ENCODE measurements around the gene ASPHD2.

ASPHD2 gene

GRCh38 chr22:26446808-26447515 is 17.9 kb downstream of the ASPHD2 start:
- DNase-seq = no peak

GRCh38 chr22:26447584-26448329 is 18.7 kb downstream of the ASPHD2 start:
- DNase-seq = no peak

GRCh38 chr22:26448334-26448733 is 19.3 kb downstream of the ASPHD2 start:
- DNase-seq = no peak

- no peak for DNase-seq
These were observed 19.9 kb downstream of the ASPHD2 start for GRCh38 chr22:26448941-26449340.

GRCh38 chr22:26450453-26451185 is 21.6 kb downstream of the ASPHD2 start:
- no peak for DNase-seq

- no peak for DNase-seq
These were observed 23.4 kb downstream of the ASPHD2 start for GRCh38 chr22:26452236-26453016.

- DNase-seq = no peak
These were observed 24.2 kb downstream of the ASPHD2 start for GRCh38 chr22:26453216-26453615.

- DNase-seq = no peak
These were observed 24.9 kb downstream of the ASPHD2 start for GRCh38 chr22:26453812-26454500.

- DNase-seq = no peak
These were observed 28.7 kb downstream of the ASPHD2 start for GRCh38 chr22:26457661-26458272.

GRCh38 chr22:26460202-26460601 is 31.1 kb downstream of the ASPHD2 start:
- DNase-seq = no peak

GRCh38 chr22:26461188-26461810 is 32.2 kb downstream of the ASPHD2 start:
- DNase-seq = peak in 2 of 5 experiments; percentile 16

GRCh38 chr22:26462051-26462450 is 33.0 kb downstream of the ASPHD2 start:
- no peak for DNase-seq

GRCh38 chr22:26462641-26463040 is 33.6 kb downstream of the ASPHD2 start:
- no peak for DNase-seq

- no peak for DNase-seq
These were observed 34.1 kb downstream of the ASPHD2 start for GRCh38 chr22:26463101-26463661.

- DNase-seq = no peak
These were observed 34.6 kb downstream of the ASPHD2 start for GRCh38 chr22:26463688-26464087.

GRCh38 chr22:26464312-26464711 is 35.3 kb downstream of the ASPHD2 start:
- DNase-seq = no peak

GRCh38 chr22:26466196-26466595 is 37.1 kb downstream of the ASPHD2 start:
- no peak for DNase-seq

- DNase-seq = no peak
These were observed 41.7 kb downstream of the ASPHD2 start for GRCh38 chr22:26470807-26471206.

GRCh38 chr22:26471522-26471921 is 42.5 kb downstream of the ASPHD2 start:
- no peak for DNase-seq

- no peak for DNase-seq
These were observed 45.6 kb downstream of the ASPHD2 start for GRCh38 chr22:26474682-26475081.

All from T-helper 2 cell (primary cell).